Measurements from ENCODE around the gene PEX3.
"Not testable (repeated sequence)": the region's sequence is repeated elsewhere in the genome, so short reads cannot be mapped to it uniquely, and the experiment has no call there.

Gene PEX3

DNA sequence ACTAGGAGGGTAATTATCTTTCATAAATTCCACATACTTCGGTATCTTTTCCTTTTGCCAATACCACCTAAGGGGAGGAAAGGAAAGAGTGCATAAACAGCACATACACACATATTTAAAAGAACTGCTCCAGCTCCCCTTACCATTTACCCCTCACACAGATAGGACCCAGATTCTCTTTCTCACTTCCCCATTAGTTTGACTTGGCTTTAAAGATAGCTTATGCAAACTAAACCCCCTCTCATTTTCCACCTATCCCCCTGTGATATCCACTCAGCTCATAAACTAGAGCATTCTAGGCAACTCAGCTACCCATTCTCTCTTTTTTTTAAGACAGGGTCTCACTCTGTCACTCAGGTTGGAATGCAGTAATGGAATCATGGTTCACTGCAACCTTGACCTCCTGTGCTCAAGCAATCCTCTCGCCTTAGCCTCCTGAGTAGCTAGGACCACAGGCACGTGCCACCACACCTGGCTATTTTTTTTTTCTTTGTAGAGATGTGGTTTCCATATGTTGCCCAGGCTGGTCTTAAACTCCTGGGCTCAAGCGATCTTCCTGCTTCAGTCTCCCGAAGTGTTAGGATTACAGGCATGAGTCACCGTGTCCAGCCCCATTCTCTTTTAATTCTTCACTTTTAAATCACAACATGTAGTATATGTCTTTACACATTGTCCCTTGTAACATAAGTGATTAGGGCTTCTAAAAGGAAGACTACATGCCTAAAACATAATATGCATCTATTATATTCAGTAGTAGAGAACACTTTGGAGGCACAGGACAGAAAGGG lies 56.9 kb downstream of the PEX3 start:
- DNase-seq = no peak

DNA sequence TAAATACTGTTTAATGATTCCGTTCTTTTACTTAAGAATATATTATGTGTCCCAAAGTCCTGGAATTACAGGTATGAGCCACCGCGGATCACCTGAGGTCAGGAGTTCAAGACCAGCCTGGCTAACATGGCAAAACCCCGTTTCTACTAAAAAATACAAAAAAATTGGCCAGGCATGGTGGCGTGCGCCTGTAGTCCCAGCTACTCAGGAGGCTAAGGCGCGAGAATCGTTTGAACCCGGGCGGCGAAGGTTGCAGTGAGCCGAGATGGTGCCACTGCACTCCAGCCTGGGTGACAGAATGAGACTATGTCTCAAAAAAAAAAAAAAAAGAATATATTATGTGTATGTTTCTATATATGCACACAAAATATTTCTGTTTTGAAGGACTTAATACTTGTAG lies 59.7 kb downstream of the PEX3 start:
- DNase-seq = not testable (repeated sequence)

DNA sequence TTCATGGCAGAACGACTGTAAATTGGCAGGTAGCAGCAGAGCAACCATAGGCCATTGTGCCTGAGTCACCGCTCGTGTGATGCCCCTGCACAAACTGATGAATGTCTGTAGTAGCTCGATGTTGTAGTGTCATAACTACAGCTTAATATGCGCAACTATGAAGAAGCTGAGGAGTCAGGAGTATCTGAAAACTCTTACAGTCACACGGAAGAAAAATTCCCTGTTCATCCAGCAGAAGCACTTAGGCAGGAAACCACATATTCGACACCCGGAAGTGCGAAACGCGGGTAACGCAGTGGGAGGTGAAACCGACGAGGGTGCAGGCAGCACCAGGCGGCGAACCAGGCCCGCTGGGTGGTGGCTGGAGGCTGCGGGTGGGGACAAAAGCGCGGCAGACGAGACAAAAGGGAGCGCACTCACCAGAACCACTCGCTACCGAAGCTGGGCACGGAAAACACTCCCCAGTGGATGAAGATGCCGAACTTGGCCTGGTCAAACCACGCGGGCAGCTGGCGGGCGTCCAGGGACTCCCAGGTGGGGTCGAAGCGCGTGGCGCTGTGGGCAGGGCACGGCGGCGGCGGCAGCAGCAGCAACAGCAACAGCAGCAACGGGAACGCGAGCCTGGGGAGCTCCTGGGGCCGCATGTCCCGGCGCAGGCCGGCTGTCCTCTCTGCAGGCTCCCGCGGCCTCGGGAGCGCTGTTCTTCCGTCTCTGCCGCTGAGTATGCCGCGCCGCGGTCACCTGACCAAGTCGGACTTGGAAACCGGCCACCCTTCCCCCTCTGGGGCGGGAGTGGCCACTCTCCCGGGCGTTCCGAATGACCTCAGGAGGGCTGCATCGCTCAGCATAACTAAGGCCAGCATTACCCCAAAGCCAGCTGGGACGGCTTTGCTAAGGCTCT lies 60.6 kb downstream of the PEX3 start, which contains the start of gene FUCA2:
Gene FUCA2 (minus strand): TSS at position 730 of the 901 bp plus-strand sequence. CDS start 86 bp downstream, at position 644.
- DNase-seq = peak; percentile 77

DNA sequence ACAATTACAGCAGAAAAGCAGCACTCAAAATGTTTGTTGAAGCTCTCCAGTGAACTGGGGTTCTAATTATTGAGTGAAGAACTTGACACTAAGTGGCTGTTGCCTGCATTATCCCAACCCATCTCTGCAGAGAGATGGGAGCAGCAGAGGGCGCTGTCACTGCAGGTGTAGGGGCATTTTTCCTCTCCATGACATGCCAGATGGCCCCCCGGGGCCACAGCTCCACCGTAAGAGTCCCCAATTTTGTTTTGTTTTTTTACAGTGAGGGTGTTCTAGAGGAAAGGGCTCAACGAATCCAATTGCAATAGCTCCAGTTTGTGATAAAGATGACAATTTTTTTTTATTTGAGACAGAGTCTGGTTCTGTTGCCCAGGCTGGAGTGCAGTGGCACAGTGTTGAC lies 62.8 kb downstream of the PEX3 start:
- peak; percentile 68 for DNase-seq

DNA sequence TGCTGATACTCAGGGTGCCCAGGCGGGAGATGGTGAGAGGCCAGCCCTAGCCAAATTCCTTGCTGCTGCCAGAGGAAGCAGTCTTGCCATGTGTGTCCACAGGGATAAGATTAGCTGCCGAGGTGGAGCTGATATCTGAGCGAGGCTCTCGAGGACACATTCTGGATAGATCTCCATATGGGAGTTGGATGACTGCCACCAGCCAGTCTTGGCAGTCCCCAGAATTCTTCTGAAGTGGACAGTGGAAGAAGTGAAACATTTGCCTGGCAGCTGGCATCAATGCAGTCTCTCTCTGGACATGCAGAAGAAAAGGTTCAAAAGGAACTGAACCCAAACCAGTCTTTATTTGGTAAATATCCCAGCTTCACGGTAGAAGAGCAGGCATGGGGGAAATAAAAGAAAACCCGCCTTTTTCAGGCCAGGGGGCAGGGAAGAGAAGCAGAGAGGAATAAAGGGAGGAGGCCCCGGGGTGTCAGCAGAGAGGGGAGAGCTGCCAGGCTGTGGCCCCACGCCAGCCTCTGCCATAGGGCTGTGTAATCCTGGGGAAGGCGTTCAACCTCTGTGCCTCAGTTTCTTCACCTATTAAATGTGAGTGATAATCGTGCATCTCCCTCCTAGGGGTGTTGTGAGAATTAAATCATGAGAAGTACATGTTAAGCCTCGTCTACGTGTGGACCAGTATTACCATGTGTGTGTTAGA lies 64.6 kb downstream of the PEX3 start:
- no peak for DNase-seq

DNA sequence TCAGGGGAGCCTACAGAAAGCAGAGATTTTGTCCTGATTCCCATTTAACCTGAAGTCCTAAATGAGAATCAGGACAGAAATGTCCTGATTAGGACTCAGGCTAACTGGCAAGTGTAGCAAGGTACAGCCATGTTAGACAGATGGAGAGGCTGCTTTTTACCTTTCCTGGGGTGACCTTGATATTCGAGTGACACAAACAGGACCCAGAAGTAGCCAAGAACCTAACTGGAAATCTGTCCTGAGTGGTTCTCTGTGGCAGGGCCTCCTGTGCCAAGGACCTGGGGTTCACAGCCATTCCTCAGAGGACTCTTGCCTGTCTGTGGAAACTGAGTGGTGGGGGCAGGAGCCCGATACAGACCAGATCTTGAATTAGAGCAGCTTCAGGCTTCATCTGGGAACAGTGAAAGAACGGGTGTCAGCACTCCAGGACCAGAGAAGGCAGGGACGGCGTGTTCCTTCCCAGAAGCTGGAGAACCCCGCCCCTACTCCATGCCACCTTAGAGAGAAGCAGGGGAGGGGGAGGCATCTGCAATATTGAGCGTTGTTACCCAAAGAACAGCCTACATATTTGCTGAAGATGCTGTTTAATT lies 65.3 kb downstream of the PEX3 start:
- DNase-seq = no peak

DNA sequence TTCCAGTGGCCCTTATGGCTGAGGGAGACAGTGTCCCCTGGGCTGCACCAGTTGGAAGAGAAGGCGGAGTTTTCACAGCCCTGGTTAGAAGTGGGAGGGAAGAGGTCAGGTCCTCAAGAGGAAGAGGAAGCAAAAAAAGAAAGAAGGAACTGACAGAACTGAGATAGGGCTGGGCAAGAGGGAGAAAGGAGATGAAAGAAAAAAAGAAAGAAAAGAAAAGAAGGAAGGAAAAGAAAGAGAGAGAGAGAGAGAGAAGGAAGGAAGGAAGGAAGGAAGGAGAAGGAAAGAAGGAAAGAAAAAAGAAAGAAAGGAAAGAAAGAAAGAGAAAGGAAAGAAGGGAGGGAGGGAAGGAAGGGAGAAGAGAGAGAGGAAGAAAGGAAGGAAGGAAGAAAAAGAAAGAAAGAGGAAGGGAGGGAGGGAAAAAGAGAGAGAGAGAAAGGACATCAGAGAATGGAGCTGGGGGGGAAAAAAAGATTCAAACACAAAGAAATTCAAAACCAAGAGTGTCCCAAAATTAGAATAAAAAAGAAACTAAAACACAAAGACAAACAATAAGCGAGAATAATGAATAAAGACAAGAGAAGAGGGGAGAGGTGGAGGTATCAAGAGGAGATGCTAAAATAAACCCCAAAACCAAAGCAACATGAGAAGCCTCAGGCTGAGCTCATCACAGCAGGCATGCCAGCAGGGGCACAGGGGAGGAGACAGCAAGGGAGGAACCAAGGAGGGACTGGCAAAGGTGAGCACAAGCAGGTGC lies 66.3 kb downstream of the PEX3 start:
- no peak for DNase-seq

DNA sequence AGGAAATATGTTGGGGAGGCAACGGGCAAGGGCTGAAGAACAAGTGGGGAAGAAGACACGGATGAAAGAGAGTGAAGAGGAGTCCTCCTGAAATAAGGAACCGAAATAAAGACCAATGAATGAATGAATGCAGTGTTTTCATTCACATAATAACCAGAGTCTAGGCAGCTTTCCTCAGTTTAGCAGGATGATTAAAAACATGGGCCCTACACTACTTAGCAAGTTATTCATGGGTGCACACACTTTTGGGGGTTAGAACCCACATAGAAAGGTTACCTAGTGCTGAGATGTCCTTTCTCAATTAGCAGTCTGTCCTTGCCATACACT lies 66.8 kb downstream of the PEX3 start:
- DNase-seq = no peak

DNA sequence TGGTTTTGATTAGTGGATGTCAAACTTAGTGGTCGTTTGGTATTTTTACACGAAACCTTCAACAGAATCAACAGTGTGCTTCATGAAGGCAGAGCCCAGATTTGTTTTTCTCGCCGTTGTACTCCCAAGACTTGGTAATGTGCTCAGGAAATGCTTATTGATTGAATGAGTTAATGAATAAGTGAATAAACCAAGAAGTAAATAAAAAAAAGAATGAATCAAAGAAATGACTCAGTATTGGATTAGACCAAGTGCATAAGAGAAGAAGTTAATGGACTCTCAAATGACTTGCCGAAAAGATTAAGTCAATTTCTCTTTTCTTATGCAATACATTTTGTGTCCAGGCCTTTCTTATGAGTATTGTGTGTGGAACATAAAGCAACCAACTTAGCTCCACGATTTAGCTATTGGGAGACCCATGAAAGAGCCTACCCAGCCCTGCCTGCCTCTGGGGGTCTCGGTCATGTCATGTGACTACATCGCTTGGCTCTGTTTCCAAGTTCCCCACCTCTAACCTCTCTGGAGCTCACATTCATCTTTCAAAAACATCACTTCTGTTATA lies 71.5 kb downstream of the PEX3 start:
- DNase-seq = no peak

DNA sequence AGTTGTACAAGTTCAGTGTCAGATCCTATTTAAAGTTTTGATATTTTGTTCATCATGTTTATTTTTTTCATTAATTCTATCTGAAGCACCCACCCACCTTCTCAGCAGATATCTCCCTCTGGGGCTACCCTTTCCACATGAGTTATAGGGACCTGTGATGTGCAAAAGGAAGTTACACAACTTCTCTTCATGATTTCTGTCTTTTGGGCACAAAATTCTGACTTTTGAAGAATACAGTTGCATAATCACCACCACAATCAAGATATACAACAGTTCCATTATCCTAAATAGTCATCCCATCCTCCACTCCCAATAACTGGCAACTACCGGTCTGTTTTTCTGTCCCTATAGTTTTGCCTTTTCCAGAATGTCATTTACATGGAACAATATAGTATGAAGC lies 74.8 kb downstream of the PEX3 start:
- DNase-seq = no peak

DNA sequence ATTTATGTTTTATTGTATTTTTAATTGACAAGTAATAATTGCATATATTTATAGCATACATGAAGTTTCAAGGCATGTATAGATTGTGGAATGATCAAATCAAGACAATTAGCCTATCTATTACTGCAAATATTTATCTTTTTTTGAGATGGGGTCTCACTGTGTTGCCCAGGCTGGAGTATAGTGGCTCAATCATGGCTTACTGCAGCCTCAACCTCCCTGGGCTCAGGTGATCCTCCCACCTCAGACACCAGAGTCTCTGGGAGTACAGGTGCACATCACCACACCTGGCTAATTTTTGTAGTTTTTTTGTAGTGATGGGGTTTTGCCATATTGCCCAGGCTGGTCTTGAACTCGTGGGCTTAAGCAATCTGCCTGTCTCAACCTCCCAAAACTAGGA lies 77.1 kb downstream of the PEX3 start:
- DNase-seq = no peak

DNA sequence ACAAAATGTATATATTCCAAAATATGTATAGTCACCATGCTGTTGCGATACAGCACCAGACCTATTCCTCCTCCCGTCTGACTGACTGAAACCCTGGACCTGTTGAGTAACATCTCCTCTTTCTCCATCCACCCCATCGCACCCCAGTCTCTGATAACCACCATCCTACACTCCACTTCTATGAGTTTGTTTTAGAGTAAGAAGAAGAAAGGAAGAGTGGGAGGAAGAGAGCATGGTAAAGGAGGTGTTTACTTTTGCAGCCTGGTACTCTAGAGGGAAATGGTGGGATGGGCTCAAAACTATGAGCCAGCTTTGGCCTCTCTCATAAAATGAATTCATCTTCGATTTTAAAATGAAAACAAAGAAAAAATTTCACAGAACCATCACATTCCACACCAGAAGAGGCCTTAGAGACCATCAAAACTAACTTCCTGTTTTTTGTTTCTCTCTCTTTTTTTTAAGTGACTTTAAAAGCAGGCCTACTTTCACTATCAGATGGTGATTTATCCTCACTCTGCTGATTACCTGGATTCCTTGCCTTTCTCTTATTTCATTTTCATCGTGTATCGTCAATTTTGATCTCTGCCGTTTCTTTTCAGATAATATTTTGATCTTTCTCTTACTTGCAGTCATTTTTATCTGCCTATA lies 77.7 kb downstream of the PEX3 start:
- DNase-seq = no peak

DNA sequence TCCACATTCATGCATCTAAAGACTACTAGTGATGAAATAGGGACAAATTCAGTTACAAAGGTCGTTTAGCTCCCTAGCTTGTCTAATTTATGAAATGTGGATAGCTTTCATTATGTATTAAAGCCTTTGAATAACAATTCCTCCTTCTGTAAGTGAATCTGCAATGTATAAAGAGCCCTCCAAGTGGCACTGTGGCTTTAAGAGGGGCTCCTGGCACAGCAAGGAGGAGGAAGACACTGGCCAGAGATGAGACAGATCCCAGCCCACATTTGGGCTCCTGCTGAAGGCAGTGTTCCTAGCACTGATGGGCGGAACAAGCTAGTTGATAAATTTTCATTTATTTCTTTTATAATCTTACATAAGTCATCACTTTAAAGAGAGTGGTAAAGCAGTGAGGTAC lies 78.5 kb downstream of the PEX3 start:
- DNase-seq = peak; percentile 39

DNA sequence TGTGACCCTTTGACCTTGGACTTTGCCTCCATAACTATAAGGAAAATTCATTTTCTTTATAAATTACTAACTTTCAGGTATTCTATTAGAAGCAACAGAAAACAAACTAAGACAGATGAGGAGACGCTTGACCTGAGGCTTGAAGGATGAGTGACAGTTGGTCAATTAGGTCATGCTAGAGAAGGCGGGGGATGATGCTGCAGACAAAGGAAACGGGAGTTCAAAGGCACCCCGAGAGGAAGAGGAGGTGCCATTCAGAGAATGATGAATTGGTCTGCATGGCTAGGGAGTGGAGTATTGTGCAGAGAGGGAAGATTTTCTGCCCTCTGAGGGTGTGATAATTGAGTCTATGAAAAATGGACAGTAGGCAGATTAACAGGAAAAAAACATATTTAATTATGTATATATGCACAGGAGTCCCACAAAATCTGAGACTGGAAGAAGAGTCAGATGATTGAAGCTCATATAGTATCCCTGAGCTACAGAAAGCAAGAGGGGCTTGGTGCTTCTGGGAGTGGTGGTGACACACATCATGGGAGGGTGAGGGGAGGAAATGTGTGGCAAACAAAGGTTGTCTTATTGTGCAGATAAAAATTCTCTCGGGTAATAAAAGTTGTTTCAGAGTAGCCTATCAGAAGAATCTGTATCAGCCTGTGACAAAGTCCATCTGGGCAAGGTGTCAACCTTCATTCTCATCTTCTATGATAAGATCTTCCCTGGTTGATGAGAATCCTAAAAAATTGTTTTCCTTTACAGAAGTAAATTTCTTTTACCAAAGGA lies 81.3 kb downstream of the PEX3 start:
- peak; percentile 35 for DNase-seq

DNA sequence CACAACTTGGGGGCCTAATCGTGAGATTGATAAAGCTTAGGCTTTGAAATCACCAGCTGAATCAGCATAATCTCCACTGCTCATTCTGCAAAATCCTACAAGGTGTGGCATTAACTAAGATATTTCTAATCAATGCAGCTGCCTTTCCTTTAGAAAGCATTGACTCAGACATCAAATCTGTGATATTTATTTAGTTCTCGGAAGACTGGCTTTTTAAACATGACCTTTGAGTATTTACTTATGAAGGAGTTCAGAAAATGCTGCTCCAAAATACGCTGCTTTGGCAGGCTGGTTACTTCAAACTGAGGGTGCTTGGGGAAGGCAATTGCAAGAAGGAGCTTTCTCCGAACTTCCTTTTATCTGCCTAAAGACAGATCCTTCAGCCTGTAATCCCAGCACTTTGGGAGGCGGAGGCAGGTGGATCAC lies 84.6 kb downstream of the PEX3 start:
- DNase-seq = no peak

DNA sequence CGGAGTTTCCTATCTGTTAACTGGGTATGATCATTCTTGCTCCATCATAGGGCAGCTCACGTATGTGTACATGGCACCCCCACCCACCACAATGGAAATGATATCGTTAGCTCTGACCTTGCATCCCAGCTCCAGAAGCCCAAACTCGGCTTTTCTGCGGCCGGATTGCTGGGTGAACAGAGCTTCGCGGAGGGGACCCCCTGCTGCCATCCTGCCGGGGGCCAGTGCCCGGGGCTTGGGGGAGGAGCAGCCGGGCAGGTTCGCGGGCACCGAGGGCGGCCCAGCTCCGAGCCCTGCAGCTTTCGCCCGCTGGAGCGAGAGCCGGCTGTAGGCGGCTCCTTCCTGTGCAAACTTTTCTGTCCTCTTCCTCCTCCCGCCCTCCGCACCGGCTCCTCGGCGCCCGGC lies 85.9 kb downstream of the PEX3 start:
- DNase-seq = peak; percentile 68

DNA sequence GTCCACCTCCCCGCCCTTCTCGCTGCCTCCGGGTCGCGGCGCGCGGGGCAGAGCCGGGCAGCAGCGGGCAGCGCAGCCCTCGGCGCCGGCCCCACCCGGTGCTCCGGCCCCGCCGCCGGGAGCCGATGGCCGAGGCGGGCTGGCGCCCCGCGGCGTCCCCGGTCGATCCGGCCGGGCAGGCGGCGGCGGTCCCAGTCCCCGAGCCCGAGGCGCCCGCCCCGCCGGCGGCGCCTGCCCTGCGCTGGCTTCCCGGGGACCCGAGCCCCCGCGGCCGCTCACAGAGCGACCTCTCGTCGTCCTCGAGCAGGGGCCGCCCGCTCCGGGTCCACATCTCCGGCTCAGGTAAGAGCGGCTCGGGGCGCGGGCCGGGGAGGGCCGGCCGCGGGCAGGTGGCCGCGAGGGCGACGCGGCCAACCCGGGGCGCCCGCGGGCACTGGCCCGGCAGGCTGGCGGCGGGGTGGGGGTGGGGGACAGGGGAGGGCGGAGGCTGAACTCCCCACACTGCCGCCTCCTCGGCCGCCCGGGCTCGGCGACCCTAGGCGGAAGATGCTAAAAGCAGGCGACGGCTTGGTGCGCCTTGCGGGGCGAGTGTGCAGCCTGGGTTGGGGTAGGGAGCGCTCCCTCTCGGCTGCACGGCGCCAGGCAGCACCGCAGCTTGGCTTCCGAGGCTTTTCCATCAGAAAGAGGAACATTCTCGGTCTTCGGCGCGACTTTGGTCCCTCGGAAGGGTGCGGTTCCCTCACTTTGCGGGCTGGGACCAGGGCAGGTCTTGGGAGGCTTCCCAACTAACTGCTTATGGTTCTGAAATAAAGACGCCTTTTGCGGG lies 86.5 kb downstream of the PEX3 start:
- DNase-seq = peak; percentile 79

DNA sequence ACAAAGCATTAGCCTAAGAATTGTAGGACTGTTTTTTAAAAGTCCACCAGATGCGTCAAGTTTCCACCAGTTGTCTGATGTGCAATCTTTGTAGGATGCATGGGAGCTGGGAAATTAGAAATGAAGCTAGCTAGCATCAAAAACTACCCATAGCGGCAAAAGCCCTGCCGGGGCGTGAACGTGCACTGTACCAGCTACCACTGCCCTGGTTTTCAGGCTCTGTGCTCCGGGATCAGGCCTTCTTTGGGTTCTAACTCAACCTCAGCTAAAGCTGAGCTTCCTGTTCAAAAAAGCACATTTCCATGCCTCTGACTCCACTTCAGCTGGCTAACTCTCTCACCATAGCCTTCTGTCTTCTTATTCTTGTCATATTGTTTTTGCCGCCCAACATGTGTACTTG lies 87.8 kb downstream of the PEX3 start:
- DNase-seq = peak; percentile 35

DNA sequence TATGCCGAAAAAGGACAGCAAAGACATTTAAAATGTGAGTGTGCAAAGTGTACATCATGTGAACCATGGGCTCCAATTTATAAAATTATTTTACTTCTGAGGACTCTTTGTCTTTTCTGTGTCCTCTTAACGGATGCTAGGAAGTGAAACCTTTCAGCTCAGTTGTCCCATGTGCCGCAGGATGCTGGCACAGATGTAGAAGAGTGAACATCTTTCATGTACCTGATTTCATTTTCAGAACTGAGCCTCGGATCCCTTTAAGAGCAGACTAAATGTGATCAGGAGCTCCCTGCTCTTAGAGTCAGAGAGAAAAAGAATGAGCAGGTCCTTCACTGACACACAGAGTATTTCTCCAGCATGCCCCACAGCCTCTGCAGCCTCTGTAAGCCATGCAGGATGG lies 88.5 kb downstream of the PEX3 start:
- peak; percentile 32 for DNase-seq

DNA sequence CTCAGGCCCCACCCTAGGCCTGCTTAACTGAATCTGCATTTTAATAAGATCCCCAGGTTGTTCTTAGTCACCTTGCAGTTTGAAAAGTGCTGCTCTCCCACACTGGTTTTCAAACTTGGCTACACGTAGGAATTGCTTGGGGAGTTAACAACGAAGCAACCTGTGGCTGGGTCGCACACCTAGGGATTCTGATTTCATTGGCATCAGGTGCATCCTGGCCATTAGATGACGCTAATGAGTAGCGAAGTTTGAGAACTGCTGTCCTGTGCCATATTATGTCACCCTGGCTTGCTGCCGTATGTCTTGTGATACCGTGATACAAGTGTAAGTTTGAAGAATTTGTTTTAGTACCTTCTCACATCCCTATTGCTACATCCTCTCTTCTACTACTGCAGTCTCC lies 89.1 kb downstream of the PEX3 start:
- DNase-seq = peak; percentile 45

Data from CD4-positive, alpha-beta T cell treated with Interleukin-17A for 4 hours (primary cell).